Liver (tissue), 9 donors: ENCODE data around the gene ARSK. TPM values are rescaled to one million over a fixed set of nuclear protein-coding genes. Genes with fewer than 3 reads are reported as not detected.

Experiments used
- DNase-seq: peaks from one replicate; pipeline ENCODE4 v3.0.0-alpha.2; 2017; ENCODE audit warnings: low spot score
- H3K27ac ChIP-seq, 2 donors: one replicate each; pipeline ENCODE4 v1.7.0; 2013; ENCODE audit warnings: inconsistent platforms in 2 of 2, low read length in 2 of 2, control low read depth in 1 of 2, low read depth in 1 of 2, mild to moderate bottlenecking in 1 of 2
- H3K27me3 ChIP-seq, 4 donors: one replicate each; pipeline versions ENCODE4 v1.6.1 to v1.7.0; 2013; ENCODE audit warnings: low read length in 3 of 4, inconsistent platforms in 1 of 4, mild to moderate bottlenecking in 1 of 4, moderate library complexity in 1 of 4; ENCODE audit not compliant: control insufficient read depth in 4 of 4, insufficient read depth in 4 of 4
- H3K36me3 ChIP-seq, 4 donors: one replicate each; pipeline versions ENCODE4 v1.6.1 to v1.7.0; 2013; ENCODE audit warnings: low read length in 3 of 4, mild to moderate bottlenecking in 3 of 4, low read depth in 1 of 4, moderate library complexity in 1 of 4; ENCODE audit not compliant: control insufficient read depth in 4 of 4, insufficient read depth in 3 of 4
- H3K4me1 ChIP-seq, 4 donors: one replicate each; pipeline versions ENCODE4 v1.6.1 to v1.7.0; 2013; ENCODE audit warnings: low read length in 3 of 4, mild to moderate bottlenecking in 3 of 4, moderate library complexity in 1 of 4; ENCODE audit not compliant: control insufficient read depth in 4 of 4, insufficient read depth in 4 of 4
- H3K4me3 ChIP-seq, 3 donors: one replicate each; pipeline versions ENCODE4 v1.6.1 to v1.7.0; 2013; ENCODE audit warnings: low read length in 3 of 3, control low read depth in 1 of 3, low read depth in 1 of 3, mild to moderate bottlenecking in 1 of 3
- H3K9ac ChIP-seq, 2 donors: one replicate each; pipeline ENCODE4 v1.7.0; 2013; ENCODE audit warnings: low read length in 2 of 2, mild to moderate bottlenecking in 2 of 2, moderate library complexity in 2 of 2, control low read depth in 1 of 2, low read depth in 1 of 2
- H3K9me3 ChIP-seq, 4 donors: one replicate each; pipeline versions ENCODE4 v1.6.1 to v1.7.0; 2013; ENCODE audit warnings: low read length in 3 of 4; ENCODE audit not compliant: control insufficient read depth in 4 of 4
- ATF3 ChIP-seq: IDR thresholded peaks from 2 replicates; pipeline ENCODE4 v1.6.1; 2016; ENCODE audit warnings: antibody characterized with exemption
- EGR1 ChIP-seq, 2 donors: IDR thresholded peaks; 2 replicates each; pipeline ENCODE4 v1.6.1; 2016 to 2018; ENCODE audit warnings: antibody characterized with exemption in 2 of 2, low read depth in 2 of 2
- FOXA1 ChIP-seq: IDR thresholded peaks from 2 replicates; pipeline ENCODE4 v1.6.1; 2016; ENCODE audit warnings: antibody characterized with exemption
- FOXA2 ChIP-seq: IDR thresholded peaks from 2 replicates; pipeline ENCODE4 v1.6.1; 2016; ENCODE audit warnings: antibody characterized with exemption
- GABPA ChIP-seq, 2 donors: IDR thresholded peaks in 1 of 2; conservative IDR thresholded peaks in 1 of 2; 2 replicates each; pipeline ENCODE4 v1.6.1; 2016; ENCODE audit warnings: antibody characterized with exemption in 2 of 2, mild to moderate bottlenecking in 1 of 2, moderate library complexity in 1 of 2
- HNF4A ChIP-seq, 2 donors: conservative IDR thresholded peaks; 2 replicates each; pipeline ENCODE4 v1.6.1; 2016; ENCODE audit warnings: antibody characterized with exemption in 2 of 2, mild to moderate bottlenecking in 2 of 2
- HNF4G ChIP-seq: IDR thresholded peaks from 2 replicates; pipeline ENCODE4 v1.6.1; 2016; ENCODE audit warnings: antibody characterized with exemption
- JUND ChIP-seq, 2 donors: IDR thresholded peaks; 2 replicates each; pipeline ENCODE4 v1.6.1; 2016; ENCODE audit warnings: antibody characterized with exemption in 2 of 2
- NR2F2 ChIP-seq: IDR thresholded peaks from 2 replicates; pipeline ENCODE4 v1.6.1; 2016; ENCODE audit warnings: antibody characterized with exemption
- RAD21 ChIP-seq, 2 donors: IDR thresholded peaks; 2 replicates each; pipeline ENCODE4 v1.6.1; 2016; ENCODE audit warnings: antibody characterized with exemption in 2 of 2, mild to moderate bottlenecking in 2 of 2
- REST ChIP-seq: IDR thresholded peaks from 2 replicates; pipeline ENCODE4 v1.6.1; 2016; ENCODE audit warnings: antibody characterized with exemption, mild to moderate bottlenecking
- RXRA ChIP-seq, 2 donors: IDR thresholded peaks; 2 replicates each; pipeline ENCODE4 v1.6.1; 2017 to 2018; ENCODE audit warnings: antibody characterized with exemption in 2 of 2, mild to moderate bottlenecking in 1 of 2
- SP1 ChIP-seq: IDR thresholded peaks from 2 replicates; pipeline ENCODE4 v1.6.1; 2018; ENCODE audit warnings: antibody characterized with exemption, mild to moderate bottlenecking
- TAF1 ChIP-seq: conservative IDR thresholded peaks from 2 replicates; pipeline ENCODE4 v1.6.1; 2016; ENCODE audit warnings: antibody characterized with exemption, mild to moderate bottlenecking
- YY1 ChIP-seq: IDR thresholded peaks from 2 replicates; pipeline ENCODE4 v1.6.1; 2016; ENCODE audit warnings: antibody characterized with exemption, mild to moderate bottlenecking
- ZBTB33 ChIP-seq: IDR thresholded peaks from 2 replicates; pipeline ENCODE4 v1.6.1; 2016; ENCODE audit warnings: antibody characterized with exemption
- whole genome bisulfite sequencing: extraction: QIAGEN DNeasy Blood & Tissue Kit; methylation state at CpG from one replicate; pipeline ENCODE4 v1.1.7; 2013; 5-methylcytosine and 5-hydroxymethylcytosine counted together
- polyA plus RNA-seq, 2 donors: library from polyadenylated mRNA; stranded (reverse) in 1 of 2; unstranded in 1 of 2; fragments of 200-250 nt in 1 of 2; fragments of >200 nt in 1 of 2; fragmentation: Nextera tagmentation in 1 of 2; extraction: Ambion mirVana in 1 of 2; gene quantifications; one replicate each; pipeline versions ENCODE4 v1.2.1 to v1.2.3, GENCODE V29; 2013 to 2015
- total RNA-seq, 2 donors: library from RNA; depleted of rRNA; stranded (reverse); fragments of >200 nt; gene quantifications; one replicate each; pipeline ENCODE4 v1.2.3, GENCODE V29; 2014
- TF ChIP-seq, protein P1 (sequence below): IDR thresholded peaks from 2 replicates; pipeline ENCODE4 v1.6.1; 2016; ENCODE audit warnings: antibody characterized with exemption
- TF ChIP-seq, protein P2 (sequence below): fragments of 150-350 bp; IDR thresholded peaks from 2 replicates; pipeline ENCODE4 v1.5.1; 2017; ENCODE audit warnings: improper control_type of control experiment, low read depth, low read length; ENCODE audit not compliant: missing input control
- donor health status: healthy.
- donor health status: healthy.
- donor health status: healthy.
- donor health status: healthy.
- donor health status: healthy.

ARSK gene
- total and polyA plus RNA-seq, 4 donors, result 2.4 to 6.8 (median 3.3) TPM

DNA sequence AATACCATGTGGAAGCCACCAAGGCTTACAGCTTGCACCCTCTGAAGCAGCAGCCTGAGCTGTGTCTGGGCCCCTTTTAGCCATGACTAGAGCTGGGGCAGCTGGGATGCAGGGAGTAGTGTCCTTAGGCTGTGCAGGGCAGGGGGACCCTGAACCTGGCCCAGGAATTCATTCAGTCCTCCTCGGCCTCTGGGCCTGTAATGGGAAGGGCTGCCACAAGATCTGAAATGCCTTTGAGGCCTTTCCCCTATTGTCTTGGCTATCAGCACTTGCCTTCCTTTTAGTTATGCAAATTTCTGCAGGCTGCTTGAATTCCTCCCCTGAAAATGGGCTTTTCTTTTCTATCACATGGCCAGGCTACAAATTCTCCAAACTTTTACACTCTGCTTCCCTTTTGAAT, 74.0 kb downstream of the ARSK start:
- Histone ChIP-seq H3K36me3 (no peaks in the 10 kb centered on the region), H3K27ac (no peak overlapping the region), H3K9me3 (no peaks in the 10 kb centered on the region), H3K4me3 (no peak overlapping the region), H3K27me3 (no peaks in the 10 kb centered on the region), H3K9ac (no peak overlapping the region), H3K4me1 (no peaks in the 10 kb centered on the region)
- no peak for TF ChIP-seq TAF1
- no peak for DNase-seq
- WGBS, result 87% methylated on average over 1 of the region's 1 CpG

- no peaks in the 10 kb centered on the region for H3K9me3 ChIP-seq
- H3K4me3 ChIP-seq, result no peak overlapping the region
- no peak for DNase-seq
- H3K27ac ChIP-seq, result no peak overlapping the region
- TF ChIP-seq HNF4G (no peak), GABPA (IDR thresholded peaks at IDR 0.05 in 1 of 2, conservative IDR thresholded peaks at IDR 0.05 in 1 of 2) (no peak), NR2F2 (no peak), ATF3 (no peak), FOXA1 (no peak), FOXA2 (no peak), HNF4A (conservative IDR thresholded peaks at IDR 0.05) (no peak)
- TF ChIP-seq, protein P1, sequence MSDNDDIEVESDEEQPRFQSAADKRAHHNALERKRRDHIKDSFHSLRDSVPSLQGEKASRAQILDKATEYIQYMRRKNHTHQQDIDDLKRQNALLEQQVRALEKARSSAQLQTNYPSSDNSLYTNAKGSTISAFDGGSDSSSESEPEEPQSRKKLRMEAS, result no peak
- no peak overlapping the region for H3K9ac ChIP-seq
- no peaks in the 10 kb centered on the region for H3K36me3 ChIP-seq
- H3K4me1 ChIP-seq, result no peaks in the 10 kb centered on the region
- H3K27me3 ChIP-seq, result no peaks in the 10 kb centered on the region
- WGBS, result 85% methylated on average over 5 of the region's 5 CpGs
These were observed 75.6 kb downstream of the ARSK start for GRCh38 chr5:95630394-95630917.

GRCh38 chr5:95631255-95631958, 76.5 kb downstream of the ARSK start:
- DNase-seq, result no peak
- H3K27me3 ChIP-seq, result no peaks in the 10 kb centered on the region
- no peaks in the 10 kb centered on the region for H3K4me1 ChIP-seq
- H3K4me3 ChIP-seq, result no peak overlapping the region
- no peak overlapping the region for H3K9ac ChIP-seq
- 82% methylated on average over 2 of the region's 2 CpGs for WGBS
- H3K36me3 ChIP-seq, result no peaks in the 10 kb centered on the region
- TF ChIP-seq RXRA (IDR thresholded peaks at IDR 0.05), result no peak
- no peak for TF ChIP-seq TAF1
- TF ChIP-seq, protein P2, sequence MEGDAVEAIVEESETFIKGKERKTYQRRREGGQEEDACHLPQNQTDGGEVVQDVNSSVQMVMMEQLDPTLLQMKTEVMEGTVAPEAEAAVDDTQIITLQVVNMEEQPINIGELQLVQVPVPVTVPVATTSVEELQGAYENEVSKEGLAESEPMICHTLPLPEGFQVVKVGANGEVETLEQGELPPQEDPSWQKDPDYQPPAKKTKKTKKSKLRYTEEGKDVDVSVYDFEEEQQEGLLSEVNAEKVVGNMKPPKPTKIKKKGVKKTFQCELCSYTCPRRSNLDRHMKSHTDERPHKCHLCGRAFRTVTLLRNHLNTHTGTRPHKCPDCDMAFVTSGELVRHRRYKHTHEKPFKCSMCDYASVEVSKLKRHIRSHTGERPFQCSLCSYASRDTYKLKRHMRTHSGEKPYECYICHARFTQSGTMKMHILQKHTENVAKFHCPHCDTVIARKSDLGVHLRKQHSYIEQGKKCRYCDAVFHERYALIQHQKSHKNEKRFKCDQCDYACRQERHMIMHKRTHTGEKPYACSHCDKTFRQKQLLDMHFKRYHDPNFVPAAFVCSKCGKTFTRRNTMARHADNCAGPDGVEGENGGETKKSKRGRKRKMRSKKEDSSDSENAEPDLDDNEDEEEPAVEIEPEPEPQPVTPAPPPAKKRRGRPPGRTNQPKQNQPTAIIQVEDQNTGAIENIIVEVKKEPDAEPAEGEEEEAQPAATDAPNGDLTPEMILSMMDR, result no peak
- TF ChIP-seq SP1, result no peak
- no peak for TF ChIP-seq REST
- TF ChIP-seq HNF4A (conservative IDR thresholded peaks at IDR 0.05), result no peak
- TF ChIP-seq HNF4G, result no peak
- no peak for TF ChIP-seq YY1
- TF ChIP-seq ATF3, result no peak
- TF ChIP-seq JUND (IDR thresholded peaks at IDR 0.05), result no peak
- TF ChIP-seq RAD21 (IDR thresholded peaks at IDR 0.05), result no peak
- TF ChIP-seq EGR1 (IDR thresholded peaks at IDR 0.05; ENCODE audit: low read depth in 2 of 2), result no peak
- TF ChIP-seq GABPA (IDR thresholded peaks at IDR 0.05 in 1 of 2, conservative IDR thresholded peaks at IDR 0.05 in 1 of 2), result no peak
- no peak for TF ChIP-seq FOXA1
- TF ChIP-seq FOXA2, result no peak
- no peak for TF ChIP-seq NR2F2
- no peak for TF ChIP-seq ZBTB33
- TF ChIP-seq, protein P1, result no peak
- H3K9me3 ChIP-seq, result no peaks in the 10 kb centered on the region
- H3K27ac ChIP-seq, result no peak overlapping the region
